ENCODE data around the gene GRAMD4. TPM values are rescaled to one million over a fixed set of nuclear protein-coding genes. Genes with fewer than 3 reads are reported as not detected.
A peak's percentile ranks its signal among the peaks of the same experiment; 100 is the strongest.

Gene GRAMD4
- total and polyA plus RNA-seq, 10 of the 15 experiments (the other 5 are each of a cell fraction or from before 2014, with no cell fraction given), result 0.21 to 45.5 (median 10.6) TPM

DNA sequence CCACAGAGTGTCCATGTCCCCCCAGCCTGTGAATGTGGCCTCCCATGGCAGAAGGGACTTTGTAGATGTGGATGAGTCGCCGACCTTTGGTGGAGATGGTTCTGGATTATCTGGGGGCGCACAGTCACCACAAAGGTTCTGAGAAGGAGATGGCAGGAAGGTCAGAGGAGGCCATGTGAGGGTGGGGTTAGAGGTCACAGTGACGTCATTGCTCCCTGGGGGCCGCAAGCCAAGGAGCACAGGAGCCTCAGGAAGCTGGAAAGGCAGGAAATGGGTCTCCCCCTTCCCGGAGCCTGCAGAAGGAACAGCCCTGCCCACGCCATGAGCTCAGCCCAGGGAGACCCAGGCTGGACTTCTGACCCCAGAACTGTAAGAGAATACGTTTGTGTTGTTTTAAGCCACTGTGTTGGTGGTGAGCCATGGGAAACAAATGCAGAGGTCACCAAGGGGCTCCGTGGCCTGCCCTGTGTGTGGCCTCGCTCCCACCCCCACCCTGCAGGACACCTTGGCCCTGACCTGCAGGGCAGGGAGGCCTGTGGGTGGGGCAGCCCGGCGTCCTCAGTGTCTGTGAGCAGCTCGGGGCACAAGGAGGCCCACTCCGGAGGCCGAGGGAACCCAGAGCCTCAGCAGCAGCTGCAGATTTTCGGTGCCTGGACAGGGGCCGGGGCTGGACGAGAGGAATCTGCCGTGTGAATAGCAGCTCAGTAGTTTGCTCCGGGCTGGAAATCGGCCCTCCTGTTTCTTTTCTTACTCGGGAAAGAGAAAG is 32.1 kb downstream of the GRAMD4 start (continued):
- TF ChIP-seq, protein P1, sequence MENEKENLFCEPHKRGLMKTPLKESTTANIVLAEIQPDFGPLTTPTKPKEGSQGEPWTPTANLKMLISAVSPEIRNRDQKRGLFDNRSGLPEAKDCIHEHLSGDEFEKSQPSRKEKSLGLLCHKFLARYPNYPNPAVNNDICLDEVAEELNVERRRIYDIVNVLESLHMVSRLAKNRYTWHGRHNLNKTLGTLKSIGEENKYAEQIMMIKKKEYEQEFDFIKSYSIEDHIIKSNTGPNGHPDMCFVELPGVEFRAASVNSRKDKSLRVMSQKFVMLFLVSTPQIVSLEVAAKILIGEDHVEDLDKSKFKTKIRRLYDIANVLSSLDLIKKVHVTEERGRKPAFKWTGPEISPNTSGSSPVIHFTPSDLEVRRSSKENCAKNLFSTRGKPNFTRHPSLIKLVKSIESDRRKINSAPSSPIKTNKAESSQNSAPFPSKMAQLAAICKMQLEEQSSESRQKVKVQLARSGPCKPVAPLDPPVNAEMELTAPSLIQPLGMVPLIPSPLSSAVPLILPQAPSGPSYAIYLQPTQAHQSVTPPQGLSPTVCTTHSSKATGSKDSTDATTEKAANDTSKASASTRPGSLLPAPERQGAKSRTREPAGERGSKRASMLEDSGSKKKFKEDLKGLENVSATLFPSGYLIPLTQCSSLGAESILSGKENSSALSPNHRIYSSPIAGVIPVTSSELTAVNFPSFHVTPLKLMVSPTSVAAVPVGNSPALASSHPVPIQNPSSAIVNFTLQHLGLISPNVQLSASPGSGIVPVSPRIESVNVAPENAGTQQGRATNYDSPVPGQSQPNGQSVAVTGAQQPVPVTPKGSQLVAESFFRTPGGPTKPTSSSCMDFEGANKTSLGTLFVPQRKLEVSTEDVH (IDR thresholded peaks at IDR 0.05; ENCODE audit: low read depth, partially characterized antibody), result no peak
- TF ChIP-seq GABPA (IDR thresholded peaks at IDR 0.05; ENCODE audit: low read depth) (no peak), NR2F1 (conservative IDR thresholded peaks at IDR 0.05) (peak; percentile 64), HDGF (IDR thresholded peaks at IDR 0.05) (no peak), HDAC2 (IDR thresholded peaks at IDR 0.05) (no peak), NR2C1 (IDR thresholded peaks at IDR 0.05) (peak; percentile 55; the same call in 1 of the 2 replicates), ZNF217 (IDR thresholded peaks at IDR 0.05) (no peak)
- TF ChIP-seq, protein P2, sequence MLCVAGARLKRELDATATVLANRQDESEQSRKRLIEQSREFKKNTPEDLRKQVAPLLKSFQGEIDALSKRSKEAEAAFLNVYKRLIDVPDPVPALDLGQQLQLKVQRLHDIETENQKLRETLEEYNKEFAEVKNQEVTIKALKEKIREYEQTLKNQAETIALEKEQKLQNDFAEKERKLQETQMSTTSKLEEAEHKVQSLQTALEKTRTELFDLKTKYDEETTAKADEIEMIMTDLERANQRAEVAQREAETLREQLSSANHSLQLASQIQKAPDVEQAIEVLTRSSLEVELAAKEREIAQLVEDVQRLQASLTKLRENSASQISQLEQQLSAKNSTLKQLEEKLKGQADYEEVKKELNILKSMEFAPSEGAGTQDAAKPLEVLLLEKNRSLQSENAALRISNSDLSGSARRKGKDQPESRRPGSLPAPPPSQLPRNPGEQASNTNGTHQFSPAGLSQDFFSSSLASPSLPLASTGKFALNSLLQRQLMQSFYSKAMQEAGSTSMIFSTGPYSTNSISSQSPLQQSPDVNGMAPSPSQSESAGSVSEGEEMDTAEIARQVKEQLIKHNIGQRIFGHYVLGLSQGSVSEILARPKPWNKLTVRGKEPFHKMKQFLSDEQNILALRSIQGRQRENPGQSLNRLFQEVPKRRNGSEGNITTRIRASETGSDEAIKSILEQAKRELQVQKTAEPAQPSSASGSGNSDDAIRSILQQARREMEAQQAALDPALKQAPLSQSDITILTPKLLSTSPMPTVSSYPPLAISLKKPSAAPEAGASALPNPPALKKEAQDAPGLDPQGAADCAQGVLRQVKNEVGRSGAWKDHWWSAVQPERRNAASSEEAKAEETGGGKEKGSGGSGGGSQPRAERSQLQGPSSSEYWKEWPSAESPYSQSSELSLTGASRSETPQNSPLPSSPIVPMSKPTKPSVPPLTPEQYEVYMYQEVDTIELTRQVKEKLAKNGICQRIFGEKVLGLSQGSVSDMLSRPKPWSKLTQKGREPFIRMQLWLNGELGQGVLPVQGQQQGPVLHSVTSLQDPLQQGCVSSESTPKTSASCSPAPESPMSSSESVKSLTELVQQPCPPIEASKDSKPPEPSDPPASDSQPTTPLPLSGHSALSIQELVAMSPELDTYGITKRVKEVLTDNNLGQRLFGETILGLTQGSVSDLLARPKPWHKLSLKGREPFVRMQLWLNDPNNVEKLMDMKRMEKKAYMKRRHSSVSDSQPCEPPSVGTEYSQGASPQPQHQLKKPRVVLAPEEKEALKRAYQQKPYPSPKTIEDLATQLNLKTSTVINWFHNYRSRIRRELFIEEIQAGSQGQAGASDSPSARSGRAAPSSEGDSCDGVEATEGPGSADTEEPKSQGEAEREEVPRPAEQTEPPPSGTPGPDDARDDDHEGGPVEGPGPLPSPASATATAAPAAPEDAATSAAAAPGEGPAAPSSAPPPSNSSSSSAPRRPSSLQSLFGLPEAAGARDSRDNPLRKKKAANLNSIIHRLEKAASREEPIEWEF (IDR thresholded peaks at IDR 0.05; ENCODE audit: insufficient replicate concordance, low read depth, low read length), result no peak
